Mammary epithelial cell (primary cell): Measurements from ENCODE around the gene FABP6.

Source experiments
- CTCF ChIP-seq, 2 donors: IDR thresholded peaks in 1 of 2; conservative IDR thresholded peaks in 1 of 2; 2 replicates each; pipeline ENCODE4 v1.5.1; 2011 to 2012; ENCODE audit warnings: inconsistent platforms in 2 of 2, low read length in 2 of 2, mild to moderate bottlenecking in 2 of 2, control low read depth in 1 of 2, low read depth in 1 of 2; ENCODE audit not compliant: insufficient read depth in 1 of 2; ENCODE audit errors: extremely low read depth in 1 of 2
- EZH2 ChIP-seq: IDR thresholded peaks from 2 replicates; pipeline ENCODE4 v1.6.1; 2012; ENCODE audit warnings: low read length, inconsistent platforms, borderline replicate concordance

- no peak for TF ChIP-seq CTCF (conservative IDR thresholded peaks at IDR 0.05 in 1 of 2, IDR thresholded peaks at IDR 0.05 in 1 of 2; ENCODE audit: extremely low read depth in 1 of 2, insufficient read depth in 1 of 2, low read depth in 1 of 2, low read length in 2 of 2)
- no peak for TF ChIP-seq EZH2
These were observed 12.8 kb downstream of the FABP6 start for GRCh38 chr5:160242145-160242544.
